HEK293T (cell line): ENCODE measurements around the gene LPCAT1.

Experiments used
- ARNT ChIP-seq: fragments of 450-650 bp; IDR thresholded peaks from 2 replicates; pipeline ENCODE4 v1.6.1; 2017; ENCODE audit warnings: mild to moderate bottlenecking
- FOXA1 ChIP-seq: fragments of 450-650 bp; IDR thresholded peaks from 2 replicates; pipeline ENCODE4 v1.6.1; 2016; ENCODE audit warnings: mild to moderate bottlenecking
- FOXK2 ChIP-seq: fragments of 450-650 bp; IDR thresholded peaks from 2 replicates; pipeline ENCODE4 v1.6.1; 2016; ENCODE audit warnings: mild to moderate bottlenecking
- FOXM1 ChIP-seq: fragments of 450-650 bp; IDR thresholded peaks from 2 replicates; pipeline ENCODE4 v1.6.1; 2017; ENCODE audit warnings: mild to moderate bottlenecking, borderline replicate concordance
- NFRKB ChIP-seq: fragments of 450-650 bp; IDR thresholded peaks from 2 replicates; pipeline ENCODE4 v1.6.1; 2016; ENCODE audit warnings: mild to moderate bottlenecking, moderate library complexity
- SUZ12 ChIP-seq: fragments of 450-650 bp; IDR thresholded peaks from 2 replicates; pipeline ENCODE4 v1.6.1; 2016; ENCODE audit warnings: mild to moderate bottlenecking
- TARDBP ChIP-seq: fragments of 450-650 bp; IDR thresholded peaks from 2 replicates; pipeline ENCODE4 v1.6.1; 2016
- ZNF384 ChIP-seq: fragments of 450-650 bp; IDR thresholded peaks from 2 replicates; pipeline ENCODE4 v1.6.1; 2016

GRCh38 chr5:1545805-1546355 lies 22.1 kb upstream of the LPCAT1 start:
- TF ChIP-seq NFRKB: no peak
- no peak for TF ChIP-seq FOXM1
- no peak for TF ChIP-seq FOXA1
- no peak for TF ChIP-seq ARNT
- no peak for TF ChIP-seq TARDBP
- TF ChIP-seq ZNF384: no peak
- TF ChIP-seq SUZ12: no peak
- no peak for TF ChIP-seq FOXK2
